HepG2 (cell line): ENCODE results near the gene NCR3LG1. TPM values are rescaled to one million over a fixed set of nuclear protein-coding genes. Genes with fewer than 3 reads are reported as not detected.

Experiments used
- ATAC-seq: fragments of 200-7000 bp; cut with Tn5 transposase; 3 replicates; pipeline ENCODE4 v1.9.1; 2020; ENCODE audit warnings: mild to moderate bottlenecking, moderate library complexity
- BruUV-seq: library from RNA; stranded (reverse); fragments of 400-500 nt; replicated peaks from 2 replicates; lab custom pipeline; 2021; lab: Mats Ljungman, UMichigan
- CTCF ChIA-PET: fragments of 300-600 bp; formaldehyde crosslinking; extraction: SDS; loops from one replicate; lab custom pipeline; 2021; ENCODE audit warnings: low total read pairs, inconsistent platforms, low intra/inter-chr PET ratio; lab: Yijun Ruan, JAX
- POLR2A ChIA-PET: fragments of 350-600 bp; sonication (Branson Sonifier 250); formaldehyde crosslinking; loops from one replicate; lab custom pipeline; 2020; ENCODE audit warnings: antibody characterized with exemption, inconsistent platforms; lab: Yijun Ruan, JAX
- DNase-seq: peaks from one replicate; pipeline ENCODE4 v3.0.0-alpha.2; 2015; ENCODE audit warnings: low spot score
- FAIRE-seq: peaks from 3 replicates; lab custom pipeline; 2011; peaks lifted over from hg19 to GRCh38; lab: Jason Lieb, UNC
- H2AFZ ChIP-seq: one replicate; pipeline ENCODE4 v1.6.1; 2011; ENCODE audit warnings: low read length, inconsistent platforms
- H3K27ac ChIP-seq: fragments of 300-600 bp; 3 replicates; pipeline ENCODE4 v1.8.0; 2011; ENCODE audit warnings: mixed run types, mild to moderate bottlenecking, mixed read lengths, low read length, inconsistent platforms; ENCODE audit not compliant: insufficient read depth; ENCODE audit errors: extremely low read length
- H3K27me3 ChIP-seq, 2 experiments: fragments of 200-600 bp in 1 of 2; 2 replicates in 1 of 2; 3 replicates in 1 of 2; pipeline versions ENCODE4 v1.6.0 to v1.8.0; 2011; ENCODE audit warnings: low read length in 2 of 2, mild to moderate bottlenecking in 2 of 2, moderate library complexity in 2 of 2, inconsistent platforms in 1 of 2; ENCODE audit not compliant: insufficient read depth in 2 of 2, control insufficient read depth in 1 of 2
- H3K36me3 ChIP-seq, 2 experiments: fragments of 200-600 bp in 1 of 2; replicated peaks in 1 of 2; 2 replicates in 1 of 2; 3 replicates in 1 of 2; pipeline versions ENCODE4 v1.5.1 to v1.8.0; 2011; ENCODE audit warnings: low read length in 2 of 2, inconsistent platforms in 1 of 2; ENCODE audit not compliant: insufficient read depth in 2 of 2, control insufficient read depth in 1 of 2
- H3K4me1 ChIP-seq: 2 replicates; pipeline ENCODE4 v1.5.1; 2012; ENCODE audit warnings: low read length, inconsistent platforms; ENCODE audit not compliant: insufficient read depth
- H3K4me2 ChIP-seq: 2 replicates; pipeline ENCODE4 v1.6.0; 2011; ENCODE audit warnings: low read depth, low read length, inconsistent platforms
- H3K4me3 ChIP-seq, 3 experiments: fragments of 200-600 bp in 1 of 3; sonication (generic), shearing (Covaris generic) in 1 of 3; replicated peaks in 1 of 3; 2 replicates each; pipeline ENCODE4 v1.5.1; 2011 to 2016; ENCODE audit warnings: low read length in 3 of 3, inconsistent platforms in 2 of 3, low read depth in 2 of 3, mild to moderate bottlenecking in 2 of 3, control low read depth in 1 of 3, mixed read lengths in 1 of 3; ENCODE audit not compliant: insufficient read depth in 1 of 3
- H3K79me2 ChIP-seq: one replicate; pipeline ENCODE4 v1.6.1; 2011; ENCODE audit warnings: low read length, inconsistent platforms; ENCODE audit not compliant: insufficient read depth
- H3K9ac ChIP-seq: 2 replicates; pipeline ENCODE4 v1.6.0; 2011; ENCODE audit warnings: mild to moderate bottlenecking, low read depth, low read length, inconsistent platforms; ENCODE audit not compliant: insufficient read depth
- H3K9me3 ChIP-seq: 2 replicates; pipeline ENCODE4 v1.5.1; 2012; ENCODE audit warnings: mild to moderate bottlenecking, low read length
- H4K20me1 ChIP-seq: 2 replicates; pipeline ENCODE4 v1.6.0; 2011; ENCODE audit warnings: inconsistent platforms, mild to moderate bottlenecking, low read length, moderate library complexity; ENCODE audit not compliant: insufficient read depth
- EP300 ChIP-seq, 3 experiments: sonication (generic) in 1 of 3; formaldehyde crosslinking in 1 of 3; IDR thresholded peaks; 2 replicates each; pipeline versions ENCODE4 v1.5.1 to v1.6.1; 2011 to 2020; ENCODE audit warnings: low read depth in 2 of 3, low read length in 2 of 3, borderline replicate concordance in 1 of 3, improper control_type of control experiment in 1 of 3, mild to moderate bottlenecking in 1 of 3, missing genetic modification reagents in 1 of 3, moderate library complexity in 1 of 3
- HDAC1 ChIP-seq: sonication (generic); formaldehyde crosslinking; IDR thresholded peaks from 2 replicates; pipeline ENCODE4 v1.5.1; 2020; ENCODE audit warnings: mild to moderate bottlenecking, missing genetic modification reagents
- MED1 ChIP-seq: sonication (generic); formaldehyde crosslinking; IDR thresholded peaks from 2 replicates; pipeline ENCODE4 v1.4.0; 2020; ENCODE audit warnings: missing genetic modification reagents
- MIER2 ChIP-seq: IDR thresholded peaks from 2 replicates; pipeline ENCODE4 v1.6.1; 2016; ENCODE audit warnings: missing biosample characterization, missing genetic modification reagents
- MXD1 ChIP-seq: sonication (generic); formaldehyde crosslinking; IDR thresholded peaks from 2 replicates; pipeline ENCODE4 v1.4.0; 2020; ENCODE audit warnings: mild to moderate bottlenecking, missing genetic modification reagents
- PAF1 ChIP-seq: IDR thresholded peaks from 2 replicates; pipeline ENCODE4 v1.6.1; 2016; ENCODE audit warnings: missing genetic modification reagents, missing compliant biosample characterization
- POLR2A ChIP-seq, 2 experiments: IDR thresholded peaks; 2 replicates each; pipeline ENCODE4 v1.6.1; 2011; ENCODE audit warnings: low read depth in 2 of 2, low read length in 2 of 2, mild to moderate bottlenecking in 1 of 2, moderate library complexity in 1 of 2; ENCODE audit not compliant: insufficient read depth in 1 of 2
- YEATS4 ChIP-seq: sonication (generic); formaldehyde crosslinking; IDR thresholded peaks from 2 replicates; pipeline ENCODE4 v1.4.0; 2020; ENCODE audit warnings: missing genetic modification reagents, borderline replicate concordance
- ZNF326 ChIP-seq: sonication (generic); formaldehyde crosslinking; IDR thresholded peaks from 2 replicates; pipeline ENCODE4 v1.4.0; 2020; ENCODE audit warnings: missing genetic modification reagents, borderline replicate concordance
- ZNF44 ChIP-seq: sonication (generic); formaldehyde crosslinking; IDR thresholded peaks from 2 replicates; pipeline ENCODE4 v1.5.1; 2020; ENCODE audit warnings: mild to moderate bottlenecking, missing genetic modification reagents
- ZNF468 ChIP-seq: sonication (generic); formaldehyde crosslinking; IDR thresholded peaks from 2 replicates; pipeline ENCODE4 v1.8.0; 2022; ENCODE audit warnings: mild to moderate bottlenecking, moderate library complexity, missing genetic modification reagents
- whole genome bisulfite sequencing: methylation state at CpG from one replicate; pipeline ENCODE4 v1.1.6; 2017; ENCODE audit warnings: low lambda C conversion rate; 5-methylcytosine and 5-hydroxymethylcytosine counted together
- in situ Hi-C: cut with HindIII; loops from 2 replicates; pipeline ENCODE4 v1.10.0; 2017; ENCODE audit warnings: low pct_unique_long_range_greater_than_20kb; ENCODE audit not compliant: extremely low pct_ligation_motif_present
- intact Hi-C: fragments of 100-400 bp; cut with micrococcal nuclease; formaldehyde crosslinking; loops from one replicate; pipeline ENCODE4 v1.10.0; 2022; ENCODE audit not compliant: unreplicated experiment
- polyA plus RNA-seq, 8 experiments: library from polyadenylated mRNA; depleted of rRNA in 3 of 8; stranded (reverse) in 7 of 8; unstranded in 1 of 8; fragments of >200 nt; fragmentation: Illumina TruSeq in 4 of 8; extraction: Trizol in 4 of 8; gene quantifications; 2 replicates each; pipeline versions ENCODE4 v1.2.1 to v1.2.3, GENCODE V29; 2011 to 2016; ENCODE audit warnings: low read depth in 4 of 8, missing spikeins in 1 of 8, mixed read lengths in 1 of 8; ENCODE audit not compliant: insufficient read depth in 1 of 8
- total RNA-seq, 5 experiments: library from RNA; depleted of rRNA; stranded (reverse); fragments of >200 nt; fragmentation: Illumina TruSeq; extraction: Trizol; gene quantifications; 2 replicates each; pipeline ENCODE4 v1.2.3, GENCODE V29; 2016; ENCODE audit warnings: low read depth in 1 of 5
- TF ChIP-seq, protein P1 (sequence below): IDR thresholded peaks from 2 replicates; pipeline ENCODE4 v1.4.0; 2020; ENCODE audit warnings: mild to moderate bottlenecking, missing genetic modification reagents

NCR3LG1 gene
- total and polyA plus RNA-seq, 2 of the 13 experiments (the other 11 are each of a cell fraction or from before 2014, with no cell fraction given) = 16.1 to 25.1 TPM

DNA sequence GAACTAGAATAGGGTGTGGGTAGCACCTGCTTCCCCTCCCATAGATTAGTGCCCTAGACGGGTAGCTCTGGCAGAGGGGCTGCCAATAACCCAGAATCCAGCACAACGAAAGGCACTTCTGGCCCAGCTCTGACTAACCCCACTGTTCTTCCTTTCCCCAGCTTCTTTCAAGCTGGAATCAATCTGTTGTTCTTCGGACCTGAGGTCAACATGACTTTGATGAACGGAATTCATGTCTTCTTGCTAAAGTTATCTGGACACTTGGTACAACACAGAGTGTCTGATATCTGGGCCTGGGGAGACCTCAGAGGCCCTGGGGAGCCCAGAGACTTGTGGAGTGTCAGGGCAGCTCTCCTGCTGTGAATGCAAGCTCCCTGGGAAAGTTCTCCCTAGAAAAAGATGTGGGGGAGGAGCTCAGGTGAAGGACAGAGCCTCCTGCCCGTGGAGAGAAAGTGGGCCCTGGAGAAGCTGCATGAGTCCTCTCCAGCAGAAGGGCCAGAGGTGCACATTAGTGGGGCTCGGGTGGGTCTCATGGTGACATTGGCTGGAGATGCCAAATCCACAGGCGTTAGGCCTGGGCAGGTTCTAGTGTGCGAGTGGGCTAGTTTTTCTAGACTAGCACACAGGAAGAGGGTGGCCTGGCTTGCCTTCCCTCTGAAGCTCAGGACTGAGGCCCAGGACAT is 30.6 kb downstream of the NCR3LG1 start:
- Histone ChIP-seq H2AFZ (no peak overlapping the region), H3K4me3 (no peak overlapping the region), H3K36me3 (peaks cover 10 to 29% of the 10 kb centered on the region in 2 experiments; a peak in 4 of 5 replicates), H4K20me1 (no peaks in the 10 kb centered on the region), H3K4me1 (no peaks in the 10 kb centered on the region), H3K4me2 (no peak overlapping the region), H3K27me3 (no peaks in the 10 kb centered on the region), H3K9ac (no peak overlapping the region), H3K79me2 (no peaks in the 10 kb centered on the region), H3K9me3 (no peaks in the 10 kb centered on the region), H3K27ac (no peak overlapping the region)
- ChIA-PET POLR2A (no interaction called here), CTCF (no interaction called here)
- FAIRE-seq (no peak), ATAC-seq (no peak), DNase-seq (no peak)
- TF ChIP-seq HDAC1 (CRISPR knock-in tag) (no peak), MIER2 (no peak), YEATS4 (CRISPR knock-in tag) (no peak), POLR2A (IDR thresholded peaks at IDR 0.05; ENCODE audit: insufficient read depth in 1 of 2, low read depth in 2 of 2, low read length in 2 of 2) (peak in 1 of 2 experiments; percentile 45; a peak in 1 of 4 replicates)
- in situ Hi-C loops (loop anchor here (5.0 kb wide), 2 partner anchors 90 to 125 kb away; no protein-coding TSS in a partner anchor), intact Hi-C loops (no loop called here)
- WGBS = 88% methylated on average over 8 of the region's 8 CpGs
- no TSS peak for BruUV-seq

DNA sequence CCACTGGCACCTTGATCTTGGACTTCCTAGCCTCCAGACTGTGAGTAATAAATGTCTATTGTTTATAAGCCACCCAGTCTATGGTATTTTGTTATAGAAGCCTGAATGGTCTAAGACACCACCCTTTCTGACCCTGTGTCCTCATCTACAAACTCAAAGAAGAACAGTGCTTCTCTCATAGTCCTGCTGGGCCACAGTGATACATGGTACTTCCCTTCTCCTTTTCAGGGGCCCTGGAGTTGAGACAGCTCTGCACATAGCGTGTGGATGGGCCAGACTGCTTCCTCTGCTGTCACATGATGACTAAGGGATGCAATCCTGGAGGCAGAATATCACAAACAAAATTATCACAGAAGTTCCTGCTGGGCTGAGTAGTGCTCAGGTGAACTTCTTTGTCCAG is 31.9 kb downstream of the NCR3LG1 start:
- Histone ChIP-seq H3K36me3 (peaks cover 7 to 17% of the 10 kb centered on the region in 2 experiments; a peak in 4 of 5 replicates), H3K9me3 (no peaks in the 10 kb centered on the region), H3K4me2 (no peak overlapping the region), H3K27ac (no peak overlapping the region), H2AFZ (no peak overlapping the region), H3K4me1 (no peaks in the 10 kb centered on the region), H3K27me3 (no peaks in the 10 kb centered on the region), H3K9ac (no peak overlapping the region), H3K79me2 (no peaks in the 10 kb centered on the region), H4K20me1 (no peaks in the 10 kb centered on the region), H3K4me3 (no peak overlapping the region)
- ChIA-PET CTCF (interaction anchor here (1.0 to 2.4 kb wide), 4 partner anchors 90 to 153 kb away, joined by 3 to 34 read pairs (median 10); no protein-coding TSS in a partner anchor), POLR2A (interaction anchor here (0.8 kb wide), 1 partner anchor 121 kb away, joined by 3 read pairs; no protein-coding TSS in a partner anchor)
- in situ Hi-C loops = loop anchor here (5.0 kb wide), 2 partner anchors 89 to 124 kb away; no protein-coding TSS in a partner anchor
- intact Hi-C loops = no loop called here
- ATAC-seq = no peak; the same call in 2 of the 3 replicates
- FAIRE-seq = no peak
- WGBS = 100% methylated on average over 1 of the region's 1 CpG
- DNase-seq = no peak
- no TSS peak for BruUV-seq
- TF ChIP-seq, protein P1, sequence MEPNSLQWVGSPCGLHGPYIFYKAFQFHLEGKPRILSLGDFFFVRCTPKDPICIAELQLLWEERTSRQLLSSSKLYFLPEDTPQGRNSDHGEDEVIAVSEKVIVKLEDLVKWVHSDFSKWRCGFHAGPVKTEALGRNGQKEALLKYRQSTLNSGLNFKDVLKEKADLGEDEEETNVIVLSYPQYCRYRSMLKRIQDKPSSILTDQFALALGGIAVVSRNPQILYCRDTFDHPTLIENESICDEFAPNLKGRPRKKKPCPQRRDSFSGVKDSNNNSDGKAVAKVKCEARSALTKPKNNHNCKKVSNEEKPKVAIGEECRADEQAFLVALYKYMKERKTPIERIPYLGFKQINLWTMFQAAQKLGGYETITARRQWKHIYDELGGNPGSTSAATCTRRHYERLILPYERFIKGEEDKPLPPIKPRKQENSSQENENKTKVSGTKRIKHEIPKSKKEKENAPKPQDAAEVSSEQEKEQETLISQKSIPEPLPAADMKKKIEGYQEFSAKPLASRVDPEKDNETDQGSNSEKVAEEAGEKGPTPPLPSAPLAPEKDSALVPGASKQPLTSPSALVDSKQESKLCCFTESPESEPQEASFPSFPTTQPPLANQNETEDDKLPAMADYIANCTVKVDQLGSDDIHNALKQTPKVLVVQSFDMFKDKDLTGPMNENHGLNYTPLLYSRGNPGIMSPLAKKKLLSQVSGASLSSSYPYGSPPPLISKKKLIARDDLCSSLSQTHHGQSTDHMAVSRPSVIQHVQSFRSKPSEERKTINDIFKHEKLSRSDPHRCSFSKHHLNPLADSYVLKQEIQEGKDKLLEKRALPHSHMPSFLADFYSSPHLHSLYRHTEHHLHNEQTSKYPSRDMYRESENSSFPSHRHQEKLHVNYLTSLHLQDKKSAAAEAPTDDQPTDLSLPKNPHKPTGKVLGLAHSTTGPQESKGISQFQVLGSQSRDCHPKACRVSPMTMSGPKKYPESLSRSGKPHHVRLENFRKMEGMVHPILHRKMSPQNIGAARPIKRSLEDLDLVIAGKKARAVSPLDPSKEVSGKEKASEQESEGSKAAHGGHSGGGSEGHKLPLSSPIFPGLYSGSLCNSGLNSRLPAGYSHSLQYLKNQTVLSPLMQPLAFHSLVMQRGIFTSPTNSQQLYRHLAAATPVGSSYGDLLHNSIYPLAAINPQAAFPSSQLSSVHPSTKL (CRISPR knock-in tag) = no peak
- TF ChIP-seq ZNF326 (CRISPR knock-in tag) = no peak
- no peak for TF ChIP-seq ZNF44 (CRISPR knock-in tag)
- TF ChIP-seq PAF1 (CRISPR knock-in tag) = no peak
- no peak for TF ChIP-seq EP300 (IDR thresholded peaks at IDR 0.05; ENCODE audit: low read depth in 2 of 2, low read length in 2 of 2)
- no peak for TF ChIP-seq EP300 (CRISPR knock-in tag; IDR thresholded peaks at IDR 0.05; ENCODE audit: borderline replicate concordance)
- no peak for TF ChIP-seq MXD1
- no peak for TF ChIP-seq ZNF468 (CRISPR knock-in tag)
- TF ChIP-seq MED1 (CRISPR knock-in tag) = no peak
